IMR-90 (cell line): ENCODE data around the gene CENPP.

Source experiments
- BHLHE40 ChIP-seq: fragments of 150-350 bp; IDR thresholded peaks from 2 replicates; pipeline ENCODE4 v1.6.1; 2016; ENCODE audit warnings: mild to moderate bottlenecking, low read depth, low read length
- POLR2A ChIP-seq: IDR thresholded peaks from 2 replicates; pipeline ENCODE4 v1.6.1; 2012; ENCODE audit warnings: mild to moderate bottlenecking, low read depth, low read length
- RAD21 ChIP-seq: IDR thresholded peaks from 2 replicates; pipeline ENCODE4 v1.6.1; 2012; ENCODE audit warnings: low read length, improper control_type of control experiment
- RCOR1 ChIP-seq: IDR thresholded peaks from 2 replicates; pipeline ENCODE4 v1.6.1; 2012; ENCODE audit warnings: mild to moderate bottlenecking, low read length, improper control_type of control experiment; ENCODE audit not compliant: insufficient replicate concordance
- SMC3 ChIP-seq: fragments of 150-350 bp; IDR thresholded peaks from 2 replicates; pipeline ENCODE4 v1.6.1; 2016; ENCODE audit warnings: low read depth, mild to moderate bottlenecking, antibody characterized with exemption, low read length, moderate library complexity
- TF ChIP-seq, protein P1 (sequence below): conservative IDR thresholded peaks from 2 replicates; pipeline ENCODE4 v1.5.1; 2012; ENCODE audit warnings: mild to moderate bottlenecking, low read depth, low read length, improper control_type of control experiment

DNA sequence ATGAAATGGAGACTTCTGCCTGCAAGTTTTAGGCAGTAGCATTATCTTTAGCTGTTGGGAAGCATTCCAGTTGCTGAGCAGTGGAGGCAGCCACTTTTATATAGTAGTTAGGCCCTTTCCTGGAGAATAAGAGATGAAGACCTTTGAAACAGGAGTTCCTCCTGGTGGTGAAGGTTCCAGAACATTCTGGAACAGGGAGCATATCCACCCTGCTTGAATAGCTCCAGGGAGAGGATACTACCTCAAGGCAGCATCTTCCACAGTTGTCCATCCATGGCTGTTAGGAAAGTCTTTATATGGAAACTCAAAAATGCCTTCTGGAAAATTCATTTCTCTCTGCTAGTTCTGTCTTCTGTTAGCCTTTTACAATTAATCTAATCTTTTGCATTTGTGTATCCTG is 153.6 kb downstream of the CENPP start:
- TF ChIP-seq SMC3 (no peak), RCOR1 (no peak), POLR2A (no peak), RAD21 (no peak), BHLHE40 (no peak)
- TF ChIP-seq, protein P1, sequence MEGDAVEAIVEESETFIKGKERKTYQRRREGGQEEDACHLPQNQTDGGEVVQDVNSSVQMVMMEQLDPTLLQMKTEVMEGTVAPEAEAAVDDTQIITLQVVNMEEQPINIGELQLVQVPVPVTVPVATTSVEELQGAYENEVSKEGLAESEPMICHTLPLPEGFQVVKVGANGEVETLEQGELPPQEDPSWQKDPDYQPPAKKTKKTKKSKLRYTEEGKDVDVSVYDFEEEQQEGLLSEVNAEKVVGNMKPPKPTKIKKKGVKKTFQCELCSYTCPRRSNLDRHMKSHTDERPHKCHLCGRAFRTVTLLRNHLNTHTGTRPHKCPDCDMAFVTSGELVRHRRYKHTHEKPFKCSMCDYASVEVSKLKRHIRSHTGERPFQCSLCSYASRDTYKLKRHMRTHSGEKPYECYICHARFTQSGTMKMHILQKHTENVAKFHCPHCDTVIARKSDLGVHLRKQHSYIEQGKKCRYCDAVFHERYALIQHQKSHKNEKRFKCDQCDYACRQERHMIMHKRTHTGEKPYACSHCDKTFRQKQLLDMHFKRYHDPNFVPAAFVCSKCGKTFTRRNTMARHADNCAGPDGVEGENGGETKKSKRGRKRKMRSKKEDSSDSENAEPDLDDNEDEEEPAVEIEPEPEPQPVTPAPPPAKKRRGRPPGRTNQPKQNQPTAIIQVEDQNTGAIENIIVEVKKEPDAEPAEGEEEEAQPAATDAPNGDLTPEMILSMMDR = no peak
